ENCODE data around the gene RPP21. TPM values are rescaled to one million over a fixed set of nuclear protein-coding genes. Genes with fewer than 3 reads are reported as not detected.

Gene RPP21
- total RNA-seq, 1 donor from 2014 or later, result 38.1 TPM

- ATAC-seq (ENCODE audit: low read depth), result no peak
- peaks cover 69% of the 10 kb centered on the region for H3K36me3 Mint-ChIP-seq (ENCODE audit: low read depth)
- no peaks in the 10 kb centered on the region for H3K27me3 Mint-ChIP-seq
- CTCF ChIA-PET, result no interaction called here
- H3K4me1 Mint-ChIP-seq, result peaks cover 32% of the 10 kb centered on the region
- no peaks in the 10 kb centered on the region for H3K9me3 Mint-ChIP-seq
- POLR2A ChIA-PET, result no interaction called here
- no peak overlapping the region for H3K27ac Mint-ChIP-seq
- TF ChIP-seq CTCF (IDR thresholded peaks at IDR 0.05), result no peak
- H3K4me3 Mint-ChIP-seq, result no peak overlapping the region
- DNase-seq, result no peak
- intact Hi-C loops (cut with micrococcal nuclease), result loop anchor here (5.0 kb wide), 1 partner anchor 1432 kb away; no protein-coding TSS in a partner anchor
Measured at GRCh38 chr6:30329331-30329730, 15.6 kb upstream of the RPP21 start.

GRCh38 chr6:30331981-30332380 is 13.0 kb upstream of the RPP21 start:
- Mint-ChIP-seq H3K27ac (no peak overlapping the region), H3K27me3 (no peaks in the 10 kb centered on the region), H3K36me3 (ENCODE audit: low read depth) (peaks cover 78% of the 10 kb centered on the region), H3K4me3 (no peak overlapping the region), H3K4me1 (peaks cover 14% of the 10 kb centered on the region), H3K9me3 (no peaks in the 10 kb centered on the region)
- no peak for DNase-seq
- no peak for ATAC-seq (ENCODE audit: low read depth)
- no peak for TF ChIP-seq CTCF (IDR thresholded peaks at IDR 0.05)
- CTCF ChIA-PET, result no interaction called here
- intact Hi-C loops (cut with micrococcal nuclease), result no loop called here
- POLR2A ChIA-PET, result no interaction called here

GRCh38 chr6:30334075-30334783 is 10.7 kb upstream of the RPP21 start:
- Mint-ChIP-seq H3K36me3 (ENCODE audit: low read depth) (peaks cover 79% of the 10 kb centered on the region), H3K27ac (no peak overlapping the region), H3K9me3 (no peaks in the 10 kb centered on the region), H3K4me3 (no peak overlapping the region), H3K27me3 (no peaks in the 10 kb centered on the region), H3K4me1 (no peaks in the 10 kb centered on the region)
- TF ChIP-seq CTCF (IDR thresholded peaks at IDR 0.05), result no peak
- DNase-seq, result no peak
- ChIA-PET CTCF (no interaction called here), POLR2A (no interaction called here)
- no peak for ATAC-seq (ENCODE audit: low read depth)
- intact Hi-C loops (cut with micrococcal nuclease), result no loop called here

- ATAC-seq (ENCODE audit: low read depth) (no peak), DNase-seq (no peak)
- no peak for TF ChIP-seq CTCF (IDR thresholded peaks at IDR 0.05)
- H3K4me3 Mint-ChIP-seq, result no peak overlapping the region
- CTCF ChIA-PET, result no interaction called here
- no peaks in the 10 kb centered on the region for H3K9me3 Mint-ChIP-seq
- peaks cover 59% of the 10 kb centered on the region for H3K36me3 Mint-ChIP-seq (ENCODE audit: low read depth)
- peaks cover 7% of the 10 kb centered on the region for H3K4me1 Mint-ChIP-seq
- H3K27me3 Mint-ChIP-seq, result no peaks in the 10 kb centered on the region
- intact Hi-C loops (cut with micrococcal nuclease), result no loop called here
- POLR2A ChIA-PET, result interaction anchor here (0.6 kb wide), 1 partner anchor 224 kb away, joined by 3 read pairs; no protein-coding TSS in a partner anchor
- no peak overlapping the region for H3K27ac Mint-ChIP-seq
Measured at GRCh38 chr6:30340589-30341054, 4.3 kb upstream of the RPP21 start.

- Mint-ChIP-seq H3K9me3 (no peaks in the 10 kb centered on the region), H3K4me1 (peaks cover 12% of the 10 kb centered on the region), H3K36me3 (ENCODE audit: low read depth) (peaks cover 58% of the 10 kb centered on the region), H3K27me3 (no peaks in the 10 kb centered on the region), H3K27ac (no peak overlapping the region), H3K4me3 (no peak overlapping the region)
- ChIA-PET CTCF (no interaction called here), POLR2A (no interaction called here)
- no peak for TF ChIP-seq CTCF (IDR thresholded peaks at IDR 0.05)
- ATAC-seq (ENCODE audit: low read depth) (no peak), DNase-seq (no peak)
- intact Hi-C loops (cut with micrococcal nuclease), result no loop called here
Measured at GRCh38 chr6:30341218-30341617, 3.7 kb upstream of the RPP21 start.

Data from activated B cell treated with CpG ODN at 0.5 μM for 24 hours (primary cell).